Endothelial cell of umbilical vein (primary cell): ENCODE measurements around the gene FOXK1. TPM values are rescaled to one million over a fixed set of nuclear protein-coding genes. Genes with fewer than 3 reads are reported as not detected.
A peak's percentile ranks its signal among the peaks of the same experiment; 100 is the strongest.

Source experiments
- BruUV-seq: library from RNA; stranded (reverse); fragments of 400-500 nt; replicated peaks from 2 replicates; lab custom pipeline; 2021; lab: Mats Ljungman, UMichigan
- CTCF ChIA-PET: fragments of 300-600, 350-600 bp; sonication (Branson Sonifier 250); formaldehyde crosslinking; loops from one replicate; lab custom pipeline; 2021; ENCODE audit warnings: antibody characterized with exemption, inconsistent platforms; lab: Charles Lee
- POLR2A ChIA-PET: fragments of 300-600, 350-600 bp; sonication (Branson Sonifier 250); formaldehyde crosslinking; loops from one replicate; lab custom pipeline; 2021; ENCODE audit warnings: antibody characterized with exemption, inconsistent platforms; lab: Charles Lee
- DNase-seq: peaks from one replicate; pipeline ENCODE4 v3.0.0-alpha.2; 2011; ENCODE audit warnings: low read depth, low spot score
- FAIRE-seq: peaks from 2 replicates; lab custom pipeline; 2011; peaks lifted over from hg19 to GRCh38; lab: Jason Lieb, UNC
- H2AFZ ChIP-seq: 2 replicates; pipeline ENCODE4 v1.6.0; 2012; ENCODE audit warnings: low read depth, low read length, control low read depth, inconsistent platforms
- H3K27ac ChIP-seq: 2 replicates; pipeline ENCODE4 v1.5.1; 2011; ENCODE audit warnings: low read depth, mild to moderate bottlenecking, control low read depth, low read length, moderate library complexity; ENCODE audit not compliant: insufficient read depth
- H3K27me3 ChIP-seq, 2 experiments: 2 replicates each; pipeline versions ENCODE4 v1.6.0 to v1.6.1; 2011; ENCODE audit warnings: low read length in 2 of 2, mixed read lengths in 1 of 2; ENCODE audit not compliant: control insufficient read depth in 2 of 2, insufficient read depth in 2 of 2
- H3K36me3 ChIP-seq, 2 experiments: 2 replicates in 1 of 2; 3 replicates in 1 of 2; pipeline ENCODE4 v1.5.1; 2011; ENCODE audit warnings: low read length in 2 of 2, mild to moderate bottlenecking in 1 of 2, moderate library complexity in 1 of 2; ENCODE audit not compliant: control insufficient read depth in 2 of 2, insufficient read depth in 2 of 2; ENCODE audit errors: extremely low read depth in 1 of 2
- H3K4me1 ChIP-seq: 3 replicates; pipeline ENCODE4 v1.5.1; 2011; ENCODE audit warnings: mild to moderate bottlenecking, low read length; ENCODE audit not compliant: control insufficient read depth, insufficient read depth; ENCODE audit errors: extremely low read depth
- H3K4me2 ChIP-seq: 2 replicates; pipeline ENCODE4 v1.6.1; 2011; ENCODE audit warnings: low read length, control low read depth, mixed read lengths; ENCODE audit not compliant: insufficient read depth
- H3K4me3 ChIP-seq, 3 experiments: fragments of 200-600 bp in 1 of 3; sonication (generic), shearing (Covaris generic) in 1 of 3; replicated peaks in 1 of 3; 2 replicates each; pipeline ENCODE4 v1.5.1; 2011 to 2016; ENCODE audit warnings: control low read depth in 3 of 3, low read length in 3 of 3, mild to moderate bottlenecking in 2 of 3, inconsistent platforms in 1 of 3, low read depth in 1 of 3, moderate library complexity in 1 of 3; ENCODE audit not compliant: insufficient read depth in 1 of 3
- H3K79me2 ChIP-seq: 2 replicates; pipeline ENCODE4 v1.6.0; 2012; ENCODE audit warnings: low read length, inconsistent platforms; ENCODE audit not compliant: control insufficient read depth, insufficient read depth
- H3K9ac ChIP-seq: replicated peaks from 2 replicates; pipeline ENCODE3; 2011; ENCODE audit warnings: low read length, control low read depth; ENCODE audit not compliant: insufficient read depth; ENCODE audit errors: extremely low read depth
- H3K9me1 ChIP-seq: replicated peaks from 3 replicates; pipeline ENCODE4 v1.6.0; 2011; ENCODE audit warnings: mild to moderate bottlenecking, low read length; ENCODE audit not compliant: control insufficient read depth, insufficient read depth; ENCODE audit errors: extremely low read depth
- H3K9me3 ChIP-seq: replicated peaks from 2 replicates; pipeline ENCODE4 v1.5.1; 2012; ENCODE audit warnings: low read length, inconsistent platforms; ENCODE audit not compliant: control insufficient read depth, insufficient read depth
- H4K20me1 ChIP-seq: replicated peaks from 2 replicates; pipeline ENCODE3; 2011; ENCODE audit warnings: mild to moderate bottlenecking, low read length; ENCODE audit not compliant: control insufficient read depth, insufficient read depth; ENCODE audit errors: extremely low read depth
- GATA2 ChIP-seq: IDR thresholded peaks from 2 replicates; pipeline ENCODE4 v1.7.0; 2011; ENCODE audit warnings: low read depth, mild to moderate bottlenecking, moderate library complexity, mixed read lengths, low read length; ENCODE audit not compliant: insufficient read length, insufficient read depth
- JUN ChIP-seq: IDR thresholded peaks from 2 replicates; pipeline ENCODE4 v1.6.1; 2011; ENCODE audit warnings: borderline replicate concordance, low read depth; ENCODE audit not compliant: insufficient read length, insufficient read depth
- MAX ChIP-seq: IDR thresholded peaks from 2 replicates; pipeline ENCODE4 v1.6.1; 2011; ENCODE audit not compliant: insufficient read depth, insufficient read length
- MYC ChIP-seq: IDR thresholded peaks from one replicate; pipeline ENCODE4 v1.6.1; 2011; ENCODE audit warnings: mild to moderate bottlenecking, low read depth, low read length
- POLR2AphosphoS5 ChIP-seq: IDR thresholded peaks from 2 replicates; pipeline ENCODE4 v1.6.1; 2012; ENCODE audit warnings: low read depth, mild to moderate bottlenecking, control low read depth, low read length, moderate library complexity; ENCODE audit not compliant: insufficient read depth
- dilution Hi-C: fragments of 300-500 bp; cut with MboI; formaldehyde crosslinking; loops from one replicate; pipeline ENCODE4 v1.15.0; 2019; ENCODE audit warnings: low sequenced_read_pairs; ENCODE audit not compliant: extremely low pct_ligation_motif_present
- intact Hi-C: fragments of 100-400 bp; cut with micrococcal nuclease; formaldehyde crosslinking; loops from one replicate; pipeline ENCODE4 v1.10.0; 2022
- polyA plus RNA-seq, 4 experiments: library from polyadenylated mRNA; depleted of rRNA in 3 of 4; stranded (reverse) in 3 of 4; unstranded in 1 of 4; fragments of >200 nt; gene quantifications; 2 replicates each; pipeline versions ENCODE4 v1.2.1 to v1.2.3, GENCODE V29; 2011 to 2012; ENCODE audit warnings: missing spikeins in 1 of 4
- total RNA-seq: library from RNA; stranded (reverse); gene quantifications from 2 replicates; pipeline ENCODE4 v1.2.3, GENCODE V29; 2021

FOXK1 gene
- total and polyA plus RNA-seq, 2 donors (not counting 3 experiments of a cell fraction or from before 2014, with no cell fraction given) = 8.0 to 52.1 TPM

DNA sequence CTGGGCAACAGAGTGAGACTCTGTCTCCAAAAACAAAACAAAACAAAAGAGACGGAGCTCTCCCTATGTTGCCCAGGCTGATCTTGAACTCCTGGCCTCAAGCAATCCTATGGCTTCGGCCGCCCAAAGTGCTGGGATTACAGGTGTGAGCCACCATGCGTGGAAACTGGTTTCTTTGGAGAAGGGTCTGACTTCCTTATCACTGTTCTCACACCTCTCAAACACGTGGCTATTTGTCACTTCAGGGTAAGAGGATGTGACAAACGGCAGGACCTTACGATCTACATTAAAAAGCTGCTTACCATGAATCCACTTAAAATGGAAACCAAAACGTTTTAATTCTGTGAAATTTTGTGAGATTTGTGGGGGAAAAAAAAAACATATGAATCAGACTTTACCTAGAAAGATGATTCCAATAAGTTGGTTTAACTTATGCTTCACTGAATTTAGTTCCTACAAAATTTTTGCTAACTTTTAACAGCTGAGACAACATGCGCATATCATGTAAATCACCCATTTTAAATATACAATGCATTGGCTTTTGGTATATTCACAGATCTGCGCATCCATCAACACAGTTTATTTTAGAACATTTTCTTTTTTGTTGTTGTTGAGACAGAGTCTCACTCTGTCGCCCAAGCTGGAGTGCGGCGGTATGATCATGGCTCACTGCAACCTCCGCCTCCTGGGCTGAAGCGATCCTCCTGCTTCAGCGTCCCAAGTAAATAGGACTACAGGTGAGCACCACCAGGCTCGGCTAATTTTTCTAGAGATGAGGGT lies 18.7 kb upstream of the FOXK1 start:
- CTCF ChIA-PET = no interaction called here
- dilution Hi-C loops = no loop called here
- no peak for FAIRE-seq

GRCh38 chr7:4665661-4666060 lies 16.4 kb upstream of the FOXK1 start:
- TF ChIP-seq GATA2 = no peak
- no peak for TF ChIP-seq MYC
- TF ChIP-seq MAX = no peak
- no peak overlapping the region for H3K4me2 ChIP-seq
- ChIA-PET CTCF (no interaction called here), POLR2A (no interaction called here)
- no peaks in the 10 kb centered on the region for H3K9me3 ChIP-seq
- DNase-seq (peak; percentile 80), FAIRE-seq (peak; percentile 35)
- H3K27ac ChIP-seq = peak overlapping the region; percentile 47
- H3K9ac ChIP-seq = no peak overlapping the region
- intact Hi-C loops (no loop called here), dilution Hi-C loops (no loop called here)
- H4K20me1 ChIP-seq = no peaks in the 10 kb centered on the region
- peak overlapping the region; percentile 26 for H2AFZ ChIP-seq
- H3K79me2 ChIP-seq = no peaks in the 10 kb centered on the region
- no peaks in the 10 kb centered on the region for H3K27me3 ChIP-seq
- H3K4me1 ChIP-seq = peaks cover 2% of the 10 kb centered on the region
- no peaks in the 10 kb centered on the region for H3K36me3 ChIP-seq
- no peaks in the 10 kb centered on the region for H3K9me1 ChIP-seq
- no TSS peak for BruUV-seq
- no peak overlapping the region for H3K4me3 ChIP-seq

More for the DNA sequence above, 18.7 kb upstream of the FOXK1 start:
- peaks cover 2% of the 10 kb centered on the region for H3K4me1 ChIP-seq
- H4K20me1 ChIP-seq = no peaks in the 10 kb centered on the region
- no peaks in the 10 kb centered on the region for H3K27me3 ChIP-seq
- H3K4me3 ChIP-seq = no peak overlapping the region
- DNase-seq = no peak
- no peak overlapping the region for H2AFZ ChIP-seq
- TF ChIP-seq POLR2AphosphoS5 (no peak), JUN (no peak), GATA2 (no peak)
- H3K79me2 ChIP-seq = no peaks in the 10 kb centered on the region
- H3K9me3 ChIP-seq = no peaks in the 10 kb centered on the region
- intact Hi-C loops = no loop called here
- POLR2A ChIA-PET = no interaction called here
- H3K36me3 ChIP-seq = no peaks in the 10 kb centered on the region
- H3K4me2 ChIP-seq = no peak overlapping the region
- H3K27ac ChIP-seq = no peak overlapping the region
- BruUV-seq = no TSS peak
- no peak overlapping the region for H3K9ac ChIP-seq
- H3K9me1 ChIP-seq = no peaks in the 10 kb centered on the region
